ENCODE data around the gene CIB2. TPM values are rescaled to one million over a fixed set of nuclear protein-coding genes. Genes with fewer than 3 reads are reported as not detected.

The CIB2 gene
- total RNA-seq, 6 donors from 2014 or later, result 0.77 to 5.2 (median 1.2) TPM; not detected in 1

GRCh38 chr15:78146425-78147154 is 15.3 kb upstream of the CIB2 start:
- Histone ChIP-seq H3K27me3 (no peaks in the 10 kb centered on the region), H3K9me3 (no peaks in the 10 kb centered on the region), H3K4me1 (peaks cover 12 to 20% (median 13%) of the 10 kb centered on the region in 4 donors), H3K4me3 (no peak overlapping the region), H3K27ac (no peak overlapping the region), H3K36me3 (no peaks in the 10 kb centered on the region)
- DNase-seq (no peak), ATAC-seq (ENCODE audit: low FRiP score in 2 of 2) (no peak)
- TF ChIP-seq POLR2A (IDR thresholded peaks at IDR 0.05) (no peak), CTCF (IDR thresholded peaks at IDR 0.05) (no peak), EP300 (IDR thresholded peaks at IDR 0.05) (no peak)
- WGBS, 2 donors, result 85 to 93% methylated on average over 3 to 4 of the region's 4 CpGs

- no peaks in the 10 kb centered on the region for H3K9me3 ChIP-seq
- no peaks in the 10 kb centered on the region for H3K36me3 ChIP-seq
- H3K4me3 ChIP-seq, result no peak overlapping the region
- ATAC-seq (ENCODE audit: low FRiP score in 2 of 2), result no peak
- TF ChIP-seq CTCF (IDR thresholded peaks at IDR 0.05) (no peak), POLR2AphosphoS5 (IDR thresholded peaks at IDR 0.05) (no peak), POLR2A (IDR thresholded peaks at IDR 0.05) (no peak), EP300 (IDR thresholded peaks at IDR 0.05) (no peak)
- WGBS, 2 donors, result 89 to 94% methylated on average over 3 of the region's 3 CpGs
- no peaks in the 10 kb centered on the region for H3K27me3 ChIP-seq
- no peak for DNase-seq
- H3K27ac ChIP-seq, result no peak overlapping the region
- H3K4me1 ChIP-seq, result no peaks in the 10 kb centered on the region
Observed at GRCh38 chr15:78142332-78142731, 11.1 kb upstream of the CIB2 start.

GRCh38 chr15:78140292-78140691 is 9.0 kb upstream of the CIB2 start:
- no peak for DNase-seq
- H3K4me3 ChIP-seq, result no peak overlapping the region
- no peaks in the 10 kb centered on the region for H3K9me3 ChIP-seq
- no peak overlapping the region for H3K27ac ChIP-seq
- H3K4me1 ChIP-seq, result no peaks in the 10 kb centered on the region
- H3K27me3 ChIP-seq, result no peaks in the 10 kb centered on the region
- TF ChIP-seq CTCF (IDR thresholded peaks at IDR 0.05), result no peak
- TF ChIP-seq POLR2A (IDR thresholded peaks at IDR 0.05), result no peak
- TF ChIP-seq POLR2AphosphoS5 (IDR thresholded peaks at IDR 0.05), result no peak
- no peak for TF ChIP-seq EP300 (IDR thresholded peaks at IDR 0.05)
- no peaks in the 10 kb centered on the region for H3K36me3 ChIP-seq
- ATAC-seq (ENCODE audit: low FRiP score in 2 of 2), result no peak

GRCh38 chr15:78139578-78139977 is 8.3 kb upstream of the CIB2 start:
- no peak overlapping the region for H3K27ac ChIP-seq
- H3K4me1 ChIP-seq, result no peaks in the 10 kb centered on the region
- DNase-seq, result no peak
- TF ChIP-seq POLR2AphosphoS5 (IDR thresholded peaks at IDR 0.05) (no peak), EP300 (IDR thresholded peaks at IDR 0.05) (no peak), CTCF (IDR thresholded peaks at IDR 0.05) (no peak)
- H3K9me3 ChIP-seq, result no peaks in the 10 kb centered on the region
- no peaks in the 10 kb centered on the region for H3K36me3 ChIP-seq
- ATAC-seq (ENCODE audit: low FRiP score in 2 of 2), result no peak
- no peaks in the 10 kb centered on the region for H3K27me3 ChIP-seq
- WGBS, 2 donors, result 88 to 91% methylated on average over 5 of the region's 5 CpGs
- H3K4me3 ChIP-seq, result no peak overlapping the region

GRCh38 chr15:78133801-78134200 is 2.6 kb upstream of the CIB2 start:
- DNase-seq, result no peak
- Histone ChIP-seq H3K36me3 (no peaks in the 10 kb centered on the region), H3K27ac (no peak overlapping the region), H3K4me3 (no peak overlapping the region), H3K27me3 (no peaks in the 10 kb centered on the region), H3K4me1 (peaks cover 7 to 18% (median 10%) of the 10 kb centered on the region in 4 donors), H3K9me3 (no peaks in the 10 kb centered on the region)
- TF ChIP-seq POLR2AphosphoS5 (IDR thresholded peaks at IDR 0.05) (no peak), CTCF (IDR thresholded peaks at IDR 0.05) (no peak), EP300 (IDR thresholded peaks at IDR 0.05) (no peak), POLR2A (IDR thresholded peaks at IDR 0.05) (no peak)
- WGBS, 2 donors, result 70 to 85% methylated on average over 2 of the region's 2 CpGs
- ATAC-seq (ENCODE audit: low FRiP score in 2 of 2), result no peak

All from upper lobe of left lung (tissue), 6 donors.